H1 (cell line): ENCODE measurements around the gene ARHGAP28. TPM values are rescaled to one million over a fixed set of nuclear protein-coding genes. Genes with fewer than 3 reads are reported as not detected.

Experiments used
- CTCF ChIA-PET: fragments of 300-600 bp; sonication (Branson Sonifier 250); formaldehyde crosslinking; loops from one replicate; lab custom pipeline; 2021; ENCODE audit not compliant: partially characterized antibody; lab: Charles Lee
- POLR2A ChIA-PET: fragments of 300-600 bp; sonication (Branson Sonifier 250); formaldehyde crosslinking; loops from one replicate; lab custom pipeline; 2021; ENCODE audit warnings: inconsistent platforms; ENCODE audit not compliant: partially characterized antibody; lab: Charles Lee
- DNase-seq, 2 experiments: peaks; one replicate each; pipeline versions ENCODE4 v3.0.0 to v3.0.0-alpha.2; 2010 to 2022; ENCODE audit warnings: low spot score in 2 of 2, low read depth in 1 of 2, mixed read lengths in 1 of 2
- FAIRE-seq: peaks from 2 replicates; lab custom pipeline; 2011; peaks lifted over from hg19 to GRCh38; lab: Jason Lieb, UNC
- H2AFZ ChIP-seq: 2 replicates; pipeline ENCODE4 v1.8.1; 2012; ENCODE audit warnings: low read length, inconsistent platforms
- H2AK5ac ChIP-seq: 2 replicates; pipeline ENCODE4 v1.6.1; 2013; ENCODE audit warnings: low read depth, low read length
- H2BK120ac ChIP-seq: replicated peaks from 2 replicates; pipeline ENCODE3; 2013; ENCODE audit warnings: low read depth, low read length, inconsistent platforms
- H2BK12ac ChIP-seq: 2 replicates; pipeline ENCODE4 v1.6.1; 2013; ENCODE audit warnings: low read depth, low read length
- H2BK15ac ChIP-seq: 2 replicates; pipeline ENCODE4 v1.6.1; 2013; ENCODE audit warnings: low read length
- H2BK20ac ChIP-seq: 2 replicates; pipeline ENCODE4 v1.6.1; 2013; ENCODE audit warnings: low read length
- H2BK5ac ChIP-seq: 2 replicates; pipeline ENCODE4 v1.6.1; 2013; ENCODE audit warnings: low read depth, low read length
- H3K14ac ChIP-seq: 2 replicates; pipeline ENCODE4 v1.6.1; 2013; ENCODE audit warnings: inconsistent platforms; ENCODE audit not compliant: insufficient read length
- H3K18ac ChIP-seq: 2 replicates; pipeline ENCODE4 v1.6.1; 2013; ENCODE audit warnings: low read length; ENCODE audit errors: extremely low read depth
- H3K23ac ChIP-seq: 2 replicates; pipeline ENCODE4 v1.6.1; 2013; ENCODE audit warnings: inconsistent platforms; ENCODE audit not compliant: insufficient read length
- H3K23me2 ChIP-seq: 2 replicates; pipeline ENCODE4 v1.6.1; 2013; ENCODE audit warnings: low read depth, low read length
- H3K27ac ChIP-seq: 2 replicates; pipeline ENCODE4 v1.6.1; 2011; ENCODE audit warnings: low read depth, low read length, inconsistent platforms
- H3K27me3 ChIP-seq, 4 experiments: replicated peaks in 1 of 4; 1 replicate in 1 of 4; 2 replicates in 3 of 4; pipeline versions ENCODE4 v1.6.1 to v1.8.1; 2011 to 2013; ENCODE audit warnings: low read length in 3 of 4, mild to moderate bottlenecking in 3 of 4, inconsistent platforms in 2 of 4, mixed read lengths in 2 of 4, moderate library complexity in 1 of 4; ENCODE audit not compliant: control insufficient read depth in 3 of 4, insufficient read depth in 3 of 4; ENCODE audit errors: extremely low read depth in 1 of 4
- H3K36me3 ChIP-seq, 4 experiments: 2 replicates each; pipeline versions ENCODE4 v1.6.1 to v1.8.1; 2011 to 2013; ENCODE audit warnings: mild to moderate bottlenecking in 4 of 4, low read length in 3 of 4, moderate library complexity in 2 of 4, control low read depth in 1 of 4, inconsistent platforms in 1 of 4; ENCODE audit not compliant: insufficient read depth in 4 of 4, control insufficient read depth in 2 of 4
- H3K4ac ChIP-seq: replicated peaks from 2 replicates; pipeline ENCODE3; 2013; ENCODE audit warnings: low read length, low read depth, mixed read lengths, inconsistent platforms; ENCODE audit not compliant: insufficient read length
- H3K4me1 ChIP-seq, 4 experiments: replicated peaks in 1 of 4; 1 replicate in 1 of 4; 2 replicates in 3 of 4; pipeline versions ENCODE4 v1.6.1 to v1.8.1; 2011 to 2013; ENCODE audit warnings: low read length in 3 of 4, inconsistent platforms in 2 of 4, mixed read lengths in 1 of 4; ENCODE audit not compliant: insufficient read depth in 4 of 4, control insufficient read depth in 3 of 4
- H3K4me2 ChIP-seq, 2 experiments: 2 replicates each; pipeline versions ENCODE4 v1.6.1 to v1.8.1; 2011 to 2013; ENCODE audit warnings: low read depth in 2 of 2, low read length in 2 of 2, control low read depth in 1 of 2, inconsistent platforms in 1 of 2, mild to moderate bottlenecking in 1 of 2; ENCODE audit not compliant: insufficient read depth in 1 of 2
- H3K4me3 ChIP-seq, 4 experiments: fragments of 200-600, 300-600 bp in 1 of 4; sonication (generic), shearing (Covaris generic), sonication (Bioruptor Twin) in 1 of 4; 2 replicates each; pipeline versions ENCODE4 v1.5.1 to v1.8.1; 2011 to 2016; ENCODE audit warnings: low read length in 4 of 4, low read depth in 3 of 4, control low read depth in 2 of 4, inconsistent platforms in 2 of 4, mild to moderate bottlenecking in 2 of 4, mixed read lengths in 1 of 4, moderate library complexity in 1 of 4; ENCODE audit not compliant: insufficient read depth in 2 of 4; ENCODE audit errors: extremely low read depth in 1 of 4
- H3K56ac ChIP-seq: replicated peaks from 2 replicates; pipeline ENCODE3; 2013; ENCODE audit warnings: low read depth, mild to moderate bottlenecking, mixed read lengths, low read length, inconsistent platforms; ENCODE audit not compliant: insufficient read length
- H3K79me1 ChIP-seq: 2 replicates; pipeline ENCODE4 v1.6.1; 2013; ENCODE audit warnings: low read depth, low read length, control low read depth
- H3K79me2 ChIP-seq, 2 experiments: 2 replicates each; pipeline versions ENCODE4 v1.6.1 to v1.8.1; 2012 to 2013; ENCODE audit warnings: low read length in 2 of 2, mild to moderate bottlenecking in 2 of 2, inconsistent platforms in 1 of 2; ENCODE audit not compliant: insufficient read depth in 2 of 2, control insufficient read depth in 1 of 2
- H3K9ac ChIP-seq, 4 experiments: replicated peaks in 1 of 4; 1 replicate in 1 of 4; 2 replicates in 3 of 4; pipeline versions ENCODE4 v1.6.1 to v1.8.1; 2011 to 2013; ENCODE audit warnings: low read depth in 3 of 4, low read length in 3 of 4, control low read depth in 2 of 4, mild to moderate bottlenecking in 2 of 4, moderate library complexity in 2 of 4, inconsistent platforms in 1 of 4; ENCODE audit errors: extremely low read depth in 1 of 4
- H3K9me3 ChIP-seq, 2 experiments: 2 replicates each; pipeline versions ENCODE4 v1.6.1 to v1.8.1; 2012 to 2013; ENCODE audit warnings: mild to moderate bottlenecking in 2 of 2, moderate library complexity in 2 of 2, control low read depth in 1 of 2, inconsistent platforms in 1 of 2, low read depth in 1 of 2, low read length in 1 of 2, mixed read lengths in 1 of 2; ENCODE audit not compliant: insufficient read depth in 2 of 2
- H4K20me1 ChIP-seq, 2 experiments: replicated peaks in 1 of 2; 2 replicates each; pipeline versions ENCODE3 to v1.8.1; 2011 to 2013; ENCODE audit warnings: inconsistent platforms in 2 of 2, low read length in 2 of 2, mild to moderate bottlenecking in 1 of 2; ENCODE audit not compliant: insufficient read depth in 2 of 2, control insufficient read depth in 1 of 2
- H4K5ac ChIP-seq: 2 replicates; pipeline ENCODE4 v1.6.1; 2013; ENCODE audit warnings: low read length, low read depth, mixed read lengths, inconsistent platforms; ENCODE audit not compliant: insufficient read length
- H4K8ac ChIP-seq: 2 replicates; pipeline ENCODE4 v1.8.0; 2013; ENCODE audit warnings: mild to moderate bottlenecking, moderate library complexity, low read length, inconsistent platforms; ENCODE audit not compliant: insufficient read depth; ENCODE audit errors: extremely low read depth
- H4K91ac ChIP-seq: replicated peaks from 2 replicates; pipeline ENCODE3; 2013; ENCODE audit warnings: low read length, mixed read lengths, inconsistent platforms; ENCODE audit not compliant: insufficient read length
- POLR2AphosphoS5 ChIP-seq: IDR thresholded peaks from 2 replicates; pipeline ENCODE4 v1.6.1; 2011; ENCODE audit warnings: low read depth, low read length
- RAD21 ChIP-seq, 2 experiments: IDR thresholded peaks in 1 of 2; conservative IDR thresholded peaks in 1 of 2; 2 replicates each; pipeline ENCODE4 v1.6.1; 2011; ENCODE audit warnings: low read depth in 2 of 2, low read length in 2 of 2, improper control_type of control experiment in 1 of 2, inconsistent platforms in 1 of 2, mild to moderate bottlenecking in 1 of 2, moderate library complexity in 1 of 2
- SIN3A ChIP-seq, 2 experiments: IDR thresholded peaks in 1 of 2; conservative IDR thresholded peaks in 1 of 2; 2 replicates each; pipeline ENCODE4 v1.6.1; 2011 to 2012; ENCODE audit warnings: low read length in 2 of 2, improper control_type of control experiment in 1 of 2, low read depth in 1 of 2, mild to moderate bottlenecking in 1 of 2
- WGBS, 2 experiments: shearing (Covaris generic) in 1 of 2; methylation state at CpG; one replicate each; pipeline versions ENCODE4 v1.1.6 to v1.1.7; 2013 to 2015; ENCODE audit warnings: low lambda C conversion rate in 2 of 2, mixed read lengths in 2 of 2, inconsistent platforms in 1 of 2, low coverage in 1 of 2, missing lambda C conversion rate in 1 of 2; ENCODE audit not compliant: insufficient replicate concordance in 2 of 2, insufficient coverage in 1 of 2, insufficient read length in 1 of 2; ENCODE audit errors: extremely low coverage in 1 of 2, missing lambda C conversion rate in 1 of 2; 5-methylcytosine and 5-hydroxymethylcytosine counted together
- long read RNA-seq, 2 experiments: library from RNA in 1 of 2; library from capped mRNA in 1 of 2; stranded (forward); transcript quantifications; one replicate each; pipeline ENCODE4 v2.0.0, GENCODE V29; 2021; ENCODE audit warnings: inconsistent platforms in 1 of 2
- polyA minus RNA-seq, 3 experiments: library from RNA; depleted of rRNA, polyadenylated mRNA; stranded (reverse); fragments of >200 nt; gene quantifications; 1 replicate in 2 of 3; 2 replicates in 1 of 3; pipeline ENCODE4 v1.2.3, GENCODE V29; 2011
- polyA plus RNA-seq, 7 experiments: library from polyadenylated mRNA; depleted of rRNA in 3 of 7; stranded (reverse) in 5 of 7; unstranded in 2 of 7; fragments of >200 nt in 5 of 7; fragments of 200-250 nt in 2 of 7; gene quantifications; 1 replicate in 5 of 7; 2 replicates in 1 of 7; 4 replicates in 1 of 7; pipeline versions ENCODE4 v1.2.1 to v1.2.3, GENCODE V29; 2011 to 2013; ENCODE audit warnings: missing spikeins in 2 of 7, mixed read lengths in 2 of 7
- total RNA-seq: library from RNA; stranded (reverse); fragmentation: NEBNext Ultra II Directional; extraction: Animal tissue kit (Norgen Biotek cat#: 25700); gene quantifications from 2 replicates; pipeline ENCODE4 v1.2.1, GENCODE V29; 2021

ARHGAP28 gene, protein sequence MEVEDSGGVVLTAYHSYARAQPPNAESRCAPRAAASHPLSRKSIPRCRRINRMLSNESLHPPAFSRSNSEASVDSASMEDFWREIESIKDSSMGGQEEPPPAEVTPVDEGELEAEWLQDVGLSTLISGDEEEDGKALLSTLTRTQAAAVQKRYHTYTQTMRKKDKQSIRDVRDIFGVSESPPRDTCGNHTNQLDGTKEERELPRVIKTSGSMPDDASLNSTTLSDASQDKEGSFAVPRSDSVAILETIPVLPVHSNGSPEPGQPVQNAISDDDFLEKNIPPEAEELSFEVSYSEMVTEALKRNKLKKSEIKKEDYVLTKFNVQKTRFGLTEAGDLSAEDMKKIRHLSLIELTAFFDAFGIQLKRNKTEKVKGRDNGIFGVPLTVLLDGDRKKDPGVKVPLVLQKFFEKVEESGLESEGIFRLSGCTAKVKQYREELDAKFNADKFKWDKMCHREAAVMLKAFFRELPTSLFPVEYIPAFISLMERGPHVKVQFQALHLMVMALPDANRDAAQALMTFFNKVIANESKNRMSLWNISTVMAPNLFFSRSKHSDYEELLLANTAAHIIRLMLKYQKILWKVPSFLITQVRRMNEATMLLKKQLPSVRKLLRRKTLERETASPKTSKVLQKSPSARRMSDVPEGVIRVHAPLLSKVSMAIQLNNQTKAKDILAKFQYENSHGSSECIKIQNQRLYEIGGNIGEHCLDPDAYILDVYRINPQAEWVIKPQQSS
- total RNA-seq, result 14.4 and 15.4 TPM in 2 replicates
- 2.0 and 2.9 TPM in 2 replicates for polyA plus RNA-seq (2011; rRNA removed)
- 3.4 TPM for polyA plus RNA-seq (2011; cell fraction: cytosol; rRNA removed)
- polyA plus RNA-seq (2011; cell fraction: nucleus; rRNA removed), result 3.2 TPM
- 4.0 to 6.4 TPM (median 5.9 TPM) in 4 replicates for polyA plus RNA-seq (2012, experiment 1 of 2)
- polyA plus RNA-seq (2012, experiment 2 of 2), result 0.43 TPM
- 8.3 TPM for polyA plus RNA-seq (2013, experiment 1 of 2)
- polyA plus RNA-seq (2013, experiment 2 of 2), result 8.3 TPM
- polyA minus RNA-seq (2011; rRNA and poly(A)+ RNA removed), result 8.6 and 21.0 TPM in 2 replicates
- 9.2 TPM for polyA minus RNA-seq (2011; cell fraction: cytosol; rRNA and poly(A)+ RNA removed)
- polyA minus RNA-seq (2011; cell fraction: nucleus; rRNA and poly(A)+ RNA removed), result 16.6 TPM
- long read RNA-seq, experiment 1, partial matches to known transcripts, result 0 of 2 reads
- long read RNA-seq, experiment 1, other reads (novel, unspliced or antisense), result 2 of 2 reads
- long read RNA-seq, experiment 2, result 0 reads

DNA sequence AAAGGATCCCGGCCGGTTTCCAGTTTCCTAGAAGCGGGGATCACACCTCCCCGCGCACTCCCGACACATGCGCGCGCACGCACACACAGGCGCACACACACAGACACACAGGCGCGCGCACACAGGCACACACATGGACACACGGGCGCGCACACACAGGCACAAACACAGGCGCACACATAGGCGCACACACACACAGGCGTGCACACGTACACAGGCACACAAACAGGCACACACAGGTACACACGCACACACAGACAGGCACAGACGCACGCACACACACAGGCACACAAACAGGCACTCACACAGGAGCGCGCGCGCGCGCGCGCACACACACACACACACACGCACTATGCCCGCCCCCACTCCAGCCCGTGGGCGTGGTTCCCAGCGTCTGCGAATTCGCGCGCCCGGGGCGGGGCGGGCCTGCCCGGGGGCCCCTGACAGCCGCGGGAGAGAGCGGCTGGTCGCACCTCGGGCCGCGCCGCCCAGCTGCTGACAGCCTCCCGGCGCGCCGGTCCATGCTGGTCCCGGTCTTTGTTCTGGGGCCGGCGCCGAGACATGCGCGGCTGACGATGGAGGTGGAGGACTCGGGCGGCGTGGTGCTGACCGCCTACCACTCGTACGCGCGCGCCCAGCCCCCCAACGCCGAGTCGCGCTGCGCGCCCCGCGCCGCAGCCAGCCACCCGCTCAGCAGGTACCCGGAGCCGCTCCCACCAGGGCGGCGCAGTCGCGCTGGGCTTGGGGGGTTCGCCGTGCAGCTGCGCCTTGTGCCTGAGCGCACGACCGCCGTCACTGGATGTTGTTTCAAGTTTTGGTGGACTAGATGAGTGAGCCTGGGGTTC, at the start of gene ARHGAP28:
ARHGAP28 (plus strand) TSS at position 470 of the 845 bp plus-strand sequence; CDS start at position 576, 106 bp downstream.
- Histone ChIP-seq H4K91ac (peak within 1 kb of the TSS; percentile 98), H3K4me2 (peak within 1 kb of the TSS; percentile 70 to 77), H3K23ac (no peak within 1 kb of the TSS), H3K4me3 (peak within 1 kb of the TSS; percentile 70 to 72 (median 72)), H3K23me2 (peaks cover 2% of the 10 kb centered on the region; the same call in 1 of the 2 replicates), H4K5ac (peak within 1 kb of the TSS; percentile 94), H3K9ac (peak within 1 kb of the TSS; percentile 62 to 89 (median 77)), H3K56ac (peak within 1 kb of the TSS; percentile 63), H2BK20ac (0 out of 2 replicates have a peak within 1 kb of the TSS, but pooled peaks have one; percentile 74), H3K9me3 (no peaks in the 10 kb centered on the region), H3K4ac (peak within 1 kb of the TSS; percentile 99), H3K4me1 (peaks cover 4 to 15% (median 9%) of the 10 kb centered on the region in 4 experiments; a peak in 5 of 7 replicates), H2BK5ac (peak within 1 kb of the TSS; percentile 99), H3K27ac (peak within 1 kb of the TSS; percentile 74; the same call in 1 of the 2 replicates), H3K27me3 (no peaks in the 10 kb centered on the region), H3K18ac (peak within 1 kb of the TSS; percentile 99), H2AFZ (peak within 1 kb of the TSS; percentile 90; the same call in 1 of the 2 replicates), H2BK12ac (peak within 1 kb of the TSS; percentile 100), H3K36me3 (no peaks in the 10 kb centered on the region), H4K8ac (peak within 1 kb of the TSS; percentile 92), H4K20me1 (no peaks in the 10 kb centered on the region), H2AK5ac (no peak within 1 kb of the TSS), H3K79me2 (no peaks in the 10 kb centered on the region), H3K14ac (no peak within 1 kb of the TSS), H2BK15ac (peak within 1 kb of the TSS; percentile 97; the same call in 1 of the 2 replicates), H2BK120ac (no peak within 1 kb of the TSS), H3K79me1 (no peaks in the 10 kb centered on the region)
- FAIRE-seq (no peak), DNase-seq (peak; percentile 71 to 83)
- POLR2A ChIA-PET, result interaction anchor here (0.6 to 1.0 kb wide), 3 partner anchors 8 to 19 kb away, joined by 3 to 4 read pairs (median 4); no protein-coding TSS in a partner anchor
- WGBS, 2 experiments, result 1% methylated on average over 87 of the region's 96 CpGs; no CpG with 5 or more reads in 1 of the 2 experiments
- CTCF ChIA-PET, result interaction anchor here (1.3 to 1.7 kb wide), 3 partner anchors 12 to 186 kb away, joined by 3 to 6 read pairs (median 4); no protein-coding TSS in a partner anchor
- TF ChIP-seq POLR2AphosphoS5 (peak; percentile 75), SIN3A (conservative IDR thresholded peaks at IDR 0.05 in 1 of 2, IDR thresholded peaks at IDR 0.05 in 1 of 2; ENCODE audit: low read depth in 1 of 2, low read length in 2 of 2) (peak in 1 of 2 experiments; percentile 15; a peak in 2 of 4 replicates), RAD21 (IDR thresholded peaks at IDR 0.05 in 1 of 2, conservative IDR thresholded peaks at IDR 0.05 in 1 of 2; ENCODE audit: low read depth in 2 of 2, low read length in 2 of 2) (peak; percentile 21 to 30; a peak in 3 of 4 replicates)
